Measurements from ENCODE around the gene SMIM38.

SMIM38 gene

DNA sequence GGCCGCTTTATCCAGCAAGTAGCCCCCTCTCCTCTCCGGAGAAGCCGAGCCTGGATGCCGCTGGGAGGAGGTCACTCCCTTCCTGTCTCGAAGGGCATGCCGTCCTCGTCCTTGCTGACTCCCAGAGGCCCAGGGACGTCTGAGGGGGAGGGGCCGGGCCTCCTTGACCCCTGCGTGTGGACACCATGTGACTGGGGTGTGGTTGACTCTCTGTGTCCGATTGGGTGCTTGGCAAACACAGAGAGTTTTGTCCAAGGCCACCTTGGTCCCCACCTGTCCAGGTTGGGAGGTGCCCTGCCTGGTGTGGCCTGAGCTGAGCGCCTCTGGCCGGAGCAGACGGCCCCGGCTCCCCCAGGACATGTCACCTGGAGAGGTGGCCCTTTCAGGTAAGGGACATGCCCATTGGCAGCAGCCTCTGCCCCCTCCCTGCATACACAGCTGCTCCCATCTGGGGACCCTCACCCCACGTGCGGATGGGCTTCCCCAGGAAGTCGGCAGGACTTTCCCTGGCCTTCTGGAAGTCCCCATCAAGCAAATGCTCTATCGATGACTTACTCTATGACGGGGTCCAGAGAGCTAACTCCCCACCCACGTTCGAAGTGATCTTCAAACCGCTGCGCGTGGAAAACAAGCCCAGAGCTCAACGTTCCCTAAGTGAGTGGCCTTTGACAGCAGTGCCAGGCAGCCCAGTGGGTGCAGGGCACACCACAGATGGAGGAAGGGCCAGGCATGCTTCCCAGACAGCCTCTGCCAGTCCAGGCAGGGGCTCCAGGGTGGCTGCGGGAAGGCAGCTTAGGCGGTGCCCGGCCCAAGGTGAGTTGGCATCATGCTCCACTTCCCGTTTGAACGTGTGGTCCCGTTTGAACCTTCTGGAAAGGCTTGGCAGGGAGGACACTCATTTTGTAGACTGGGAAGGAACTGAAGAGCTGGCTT lies at the start of gene SMIM38:
TSS of gene SMIM38 (plus strand) at position 634 of the 933 bp plus-strand sequence. CDS start 1,912 bp downstream, outside the sequence.
- DNase-seq, result peak in 17 of 56 donors; percentile 6 to 59 (median 18)

- no peak for DNase-seq
These were observed 49.5 kb upstream of the SMIM38 start for GRCh38 chr11:69106031-69106811.

GRCh38 chr11:69107413-69107812 lies 48.3 kb upstream of the SMIM38 start:
- DNase-seq, result no peak

DNA sequence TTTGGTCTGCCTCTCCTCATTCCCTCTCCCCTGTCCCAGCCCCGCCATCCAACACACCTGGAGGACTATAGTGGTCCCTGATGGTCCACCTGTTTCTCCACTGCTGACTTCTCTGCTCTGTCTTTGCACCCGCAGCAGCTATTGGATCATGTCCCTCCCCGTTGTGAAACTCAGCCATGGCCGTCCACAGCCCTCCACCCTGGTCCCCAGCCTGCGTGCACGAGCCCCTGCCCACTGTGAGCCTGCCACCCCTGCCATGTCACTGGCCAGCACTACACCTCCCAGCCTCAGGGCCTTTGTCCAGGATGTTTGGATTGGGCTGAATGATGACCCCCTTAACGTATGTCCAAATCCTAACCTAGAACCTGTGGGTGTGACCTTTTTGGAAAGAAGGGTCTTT lies 47.7 kb upstream of the SMIM38 start:
- DNase-seq, result no peak

DNA sequence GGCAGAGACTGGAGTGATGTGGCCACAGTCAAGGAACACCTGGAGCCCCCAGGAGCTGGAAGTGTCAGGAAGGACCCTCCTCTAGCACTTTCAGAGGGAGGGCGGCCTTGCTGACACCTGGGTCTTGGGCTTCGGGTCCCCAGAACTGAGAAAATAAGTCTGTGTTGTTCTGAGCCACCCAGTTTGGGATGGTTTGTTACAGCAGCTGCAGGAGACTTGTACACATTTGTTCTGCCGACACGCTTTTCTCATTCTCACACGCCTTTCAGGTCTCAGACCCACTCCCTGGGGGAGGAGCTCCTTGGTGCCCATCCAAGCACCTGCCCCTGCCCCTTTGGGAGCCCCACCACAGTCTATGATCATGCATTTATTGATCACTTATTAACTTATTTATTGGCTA lies 47.2 kb upstream of the SMIM38 start:
- no peak for DNase-seq

- no peak for DNase-seq
These were observed 46.6 kb upstream of the SMIM38 start for GRCh38 chr11:69109101-69109500.

GRCh38 chr11:69110451-69110850 lies 45.3 kb upstream of the SMIM38 start:
- no peak for DNase-seq

DNA sequence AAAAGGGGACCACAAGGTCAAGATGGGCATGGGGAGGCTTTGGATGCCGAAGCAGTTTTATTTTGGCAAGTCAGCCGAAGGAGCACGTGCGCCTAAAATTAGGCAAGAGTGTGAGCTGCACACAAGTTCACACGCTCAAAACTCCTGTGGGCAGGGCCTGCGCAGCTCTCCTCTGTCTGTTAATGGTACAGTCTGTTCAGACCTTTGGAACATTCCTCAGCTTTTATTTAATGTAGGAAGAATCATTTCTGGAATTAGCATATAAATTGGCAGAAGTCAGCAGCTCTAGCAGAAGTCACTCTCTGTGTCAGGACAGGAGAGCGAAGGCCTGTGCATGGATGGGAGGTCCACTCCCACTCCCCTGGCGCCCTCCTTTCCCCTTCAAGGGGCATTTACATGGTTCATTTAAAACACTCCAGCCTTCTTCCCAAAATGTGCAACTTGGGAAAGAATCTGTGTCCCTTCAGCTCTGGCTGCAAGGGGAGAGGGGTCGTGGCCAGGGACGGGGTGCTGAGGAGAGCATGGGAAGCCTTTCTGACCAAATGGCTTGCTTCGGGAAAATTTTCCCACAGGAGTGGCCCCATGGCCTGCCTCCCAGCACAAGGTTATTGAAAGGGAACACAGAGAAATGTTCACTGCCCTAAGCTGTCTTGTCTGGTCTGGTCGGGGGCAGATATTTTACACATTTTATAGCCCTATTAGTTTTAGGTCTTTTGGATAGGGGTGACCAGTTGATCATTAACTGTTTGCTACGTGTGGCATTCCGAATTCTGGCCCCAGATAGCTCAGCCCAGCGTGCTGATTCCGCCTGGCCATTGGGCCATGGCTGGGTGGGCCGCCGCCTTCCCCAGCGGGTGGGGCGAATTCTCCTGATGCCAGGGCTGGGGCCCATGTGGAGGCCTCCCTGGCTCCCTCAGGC lies 43.9 kb upstream of the SMIM38 start:
- peak in 2 of 56 donors; percentile 21 to 22 for DNase-seq

- no peak for DNase-seq
These were observed 42.5 kb upstream of the SMIM38 start for GRCh38 chr11:69113226-69113625.

DNA sequence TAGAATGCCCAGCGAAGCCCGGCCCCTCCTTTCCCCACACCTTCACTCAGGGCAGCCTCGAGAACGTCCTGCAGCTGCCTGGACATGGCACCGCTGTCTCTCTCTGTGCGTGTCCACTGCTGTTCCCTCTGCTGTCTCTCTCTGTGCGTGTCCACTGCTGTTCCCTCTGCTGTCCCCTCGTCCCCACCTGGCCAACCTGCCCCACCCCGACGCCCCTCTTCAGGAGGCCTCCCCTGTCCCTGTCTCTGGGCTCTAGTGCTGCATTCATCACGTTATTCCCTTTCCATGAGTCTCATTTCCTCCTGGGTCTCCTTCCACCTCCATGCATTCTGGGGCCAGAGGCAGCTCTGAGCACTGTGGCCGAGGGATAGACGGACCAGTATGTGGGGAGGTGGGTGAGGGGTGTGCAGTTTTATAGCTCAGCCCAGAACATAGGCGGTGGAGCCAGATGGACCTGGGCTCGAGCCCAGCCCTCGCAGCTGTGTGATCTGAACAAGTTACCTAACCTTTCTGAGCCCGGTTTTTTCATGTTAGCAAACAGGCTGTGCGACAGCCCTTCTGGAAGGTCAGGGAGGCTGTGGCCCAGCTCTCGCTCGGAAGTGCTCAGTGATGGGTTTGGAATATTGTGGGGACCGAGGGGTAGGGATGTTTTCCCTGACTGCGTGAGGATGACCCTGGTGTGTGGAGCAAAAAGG lies 41.9 kb upstream of the SMIM38 start:
- DNase-seq, result no peak

DNA sequence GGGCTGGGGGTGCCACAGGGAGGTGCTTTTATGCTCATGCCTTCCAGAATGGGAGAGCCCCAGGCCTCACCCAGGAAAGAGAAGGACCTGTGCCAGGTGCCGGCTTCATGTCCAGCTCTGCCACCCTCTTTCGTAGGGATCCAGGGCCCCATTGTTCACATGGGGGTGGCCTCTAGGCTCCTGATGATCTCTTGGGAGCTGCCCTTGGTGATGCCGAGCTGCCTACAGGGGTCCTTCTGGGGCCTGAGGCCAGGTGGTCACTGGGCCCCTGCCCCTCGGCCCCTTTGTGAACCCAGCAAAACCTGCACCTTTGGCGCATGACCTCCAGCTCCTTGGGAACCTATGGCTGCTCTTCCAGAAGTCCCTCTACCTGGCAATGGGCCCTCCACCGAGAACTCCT lies 41.4 kb upstream of the SMIM38 start:
- DNase-seq, result no peak

GRCh38 chr11:69114811-69115523 lies 40.8 kb upstream of the SMIM38 start:
- DNase-seq, result no peak

GRCh38 chr11:69115586-69116560 lies 39.9 kb upstream of the SMIM38 start:
- DNase-seq, result peak in 2 of 56 donors; percentile 27 to 31

DNA sequence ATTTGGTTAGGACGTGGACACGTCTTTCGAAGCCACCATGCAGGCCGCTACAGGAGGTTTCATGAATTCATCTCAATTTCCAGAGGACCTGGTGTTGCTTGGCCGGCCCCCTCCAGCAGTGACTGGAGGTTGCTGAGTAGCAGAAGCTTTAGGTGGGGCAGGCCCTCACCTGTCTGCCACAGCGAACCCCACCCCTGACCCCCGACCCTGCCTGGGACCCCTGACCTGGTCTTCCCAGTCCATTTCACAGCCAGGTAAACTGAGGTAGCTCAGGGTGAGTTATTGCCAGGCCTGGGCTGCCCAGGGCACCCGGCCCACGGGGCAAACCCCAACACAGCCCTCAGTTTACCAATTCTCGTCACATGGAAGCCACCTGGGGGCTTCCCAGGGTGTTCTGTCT lies 39.1 kb upstream of the SMIM38 start:
- no peak for DNase-seq

DNA sequence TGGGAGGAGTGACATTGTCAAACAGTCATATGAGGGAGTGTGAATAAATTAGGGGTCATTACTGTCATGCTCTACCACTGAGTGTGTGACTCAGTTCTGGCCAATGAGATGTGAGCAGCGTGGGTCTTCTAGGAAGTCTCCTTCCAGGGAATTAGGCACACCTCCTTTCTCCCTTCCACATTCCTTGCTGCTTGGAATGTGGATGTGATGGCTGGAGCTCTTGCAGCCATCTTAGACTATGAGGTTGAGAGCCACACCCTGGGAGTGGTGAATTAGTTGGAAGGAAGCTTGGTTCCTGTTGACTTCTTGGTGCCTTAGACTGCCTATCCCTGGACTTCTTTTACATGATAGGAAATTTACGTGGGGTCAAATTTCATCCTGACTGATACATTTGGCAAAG lies 36.5 kb upstream of the SMIM38 start:
- DNase-seq, result no peak

DNA sequence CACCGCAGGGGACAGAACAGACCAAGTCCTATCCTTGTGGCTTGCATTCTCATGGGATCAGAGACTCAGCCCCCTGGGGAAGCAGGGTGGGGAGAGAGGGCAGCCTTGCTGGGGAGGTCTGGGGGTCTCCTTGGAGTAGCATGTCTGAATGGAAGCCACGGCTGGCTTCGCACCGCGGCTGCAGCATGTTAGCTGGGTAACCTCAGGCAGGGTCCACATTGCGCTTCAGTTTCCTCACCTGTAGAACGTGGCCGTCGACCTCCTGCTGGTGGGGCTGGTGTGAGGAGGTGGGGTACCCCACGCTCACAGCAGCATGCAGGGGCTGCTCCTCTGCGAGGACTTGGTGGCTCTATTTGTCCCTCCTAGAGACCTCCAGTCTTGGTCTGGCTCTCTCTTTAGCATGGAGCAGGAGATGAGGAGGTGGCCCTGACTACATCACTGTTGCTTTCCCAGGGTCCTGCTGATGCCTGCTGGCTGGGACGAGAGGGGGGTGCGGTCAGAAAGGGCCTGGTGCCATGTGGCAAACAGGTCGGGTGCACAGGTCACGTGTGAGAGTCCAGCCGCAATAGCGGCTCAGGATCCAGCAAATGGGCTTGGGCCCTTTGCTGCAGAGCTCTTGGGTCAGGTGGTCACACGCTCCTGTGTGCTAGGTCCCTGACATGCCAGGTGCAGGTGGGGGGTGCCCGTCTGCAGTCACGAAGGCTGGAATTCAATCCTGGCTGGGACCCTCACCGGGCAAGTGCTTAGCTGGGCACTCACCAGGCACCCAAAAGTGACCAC lies 35.4 kb upstream of the SMIM38 start:
- DNase-seq, result no peak

GRCh38 chr11:69121021-69121420 lies 34.7 kb upstream of the SMIM38 start:
- DNase-seq, result no peak
